ENCODE data around the gene HEATR3. TPM values are rescaled to one million over a fixed set of nuclear protein-coding genes. Genes with fewer than 3 reads are reported as not detected.

The HEATR3 gene
- total and polyA plus RNA-seq, 2 experiments from 2014 or later = 7.5 to 29.9 TPM

DNA sequence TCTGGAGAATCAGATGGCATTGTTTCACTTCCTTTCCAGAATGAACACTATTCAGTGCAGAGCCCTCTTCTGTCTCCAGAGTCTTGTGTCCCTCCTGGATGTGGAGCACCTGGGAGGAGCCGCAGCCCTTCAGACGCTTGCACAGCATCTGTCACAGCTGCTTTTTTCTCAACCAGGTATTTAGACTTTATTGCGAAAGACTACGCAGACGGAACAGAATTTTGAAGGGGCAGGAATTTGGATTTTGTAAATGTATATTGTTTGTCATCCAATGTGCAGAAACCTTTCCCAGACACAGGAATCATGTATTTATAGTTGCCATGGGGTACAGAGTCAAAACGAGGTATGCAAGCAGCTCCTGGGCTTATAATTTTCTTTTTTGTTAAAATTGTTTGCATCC is 20.4 kb downstream of the HEATR3 start (continued):
- TF ChIP-seq, protein P1, sequence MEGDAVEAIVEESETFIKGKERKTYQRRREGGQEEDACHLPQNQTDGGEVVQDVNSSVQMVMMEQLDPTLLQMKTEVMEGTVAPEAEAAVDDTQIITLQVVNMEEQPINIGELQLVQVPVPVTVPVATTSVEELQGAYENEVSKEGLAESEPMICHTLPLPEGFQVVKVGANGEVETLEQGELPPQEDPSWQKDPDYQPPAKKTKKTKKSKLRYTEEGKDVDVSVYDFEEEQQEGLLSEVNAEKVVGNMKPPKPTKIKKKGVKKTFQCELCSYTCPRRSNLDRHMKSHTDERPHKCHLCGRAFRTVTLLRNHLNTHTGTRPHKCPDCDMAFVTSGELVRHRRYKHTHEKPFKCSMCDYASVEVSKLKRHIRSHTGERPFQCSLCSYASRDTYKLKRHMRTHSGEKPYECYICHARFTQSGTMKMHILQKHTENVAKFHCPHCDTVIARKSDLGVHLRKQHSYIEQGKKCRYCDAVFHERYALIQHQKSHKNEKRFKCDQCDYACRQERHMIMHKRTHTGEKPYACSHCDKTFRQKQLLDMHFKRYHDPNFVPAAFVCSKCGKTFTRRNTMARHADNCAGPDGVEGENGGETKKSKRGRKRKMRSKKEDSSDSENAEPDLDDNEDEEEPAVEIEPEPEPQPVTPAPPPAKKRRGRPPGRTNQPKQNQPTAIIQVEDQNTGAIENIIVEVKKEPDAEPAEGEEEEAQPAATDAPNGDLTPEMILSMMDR (conservative IDR thresholded peaks at IDR 0.05; ENCODE audit: low read depth in 2 of 2) = no peak
- TF ChIP-seq, protein P2, sequence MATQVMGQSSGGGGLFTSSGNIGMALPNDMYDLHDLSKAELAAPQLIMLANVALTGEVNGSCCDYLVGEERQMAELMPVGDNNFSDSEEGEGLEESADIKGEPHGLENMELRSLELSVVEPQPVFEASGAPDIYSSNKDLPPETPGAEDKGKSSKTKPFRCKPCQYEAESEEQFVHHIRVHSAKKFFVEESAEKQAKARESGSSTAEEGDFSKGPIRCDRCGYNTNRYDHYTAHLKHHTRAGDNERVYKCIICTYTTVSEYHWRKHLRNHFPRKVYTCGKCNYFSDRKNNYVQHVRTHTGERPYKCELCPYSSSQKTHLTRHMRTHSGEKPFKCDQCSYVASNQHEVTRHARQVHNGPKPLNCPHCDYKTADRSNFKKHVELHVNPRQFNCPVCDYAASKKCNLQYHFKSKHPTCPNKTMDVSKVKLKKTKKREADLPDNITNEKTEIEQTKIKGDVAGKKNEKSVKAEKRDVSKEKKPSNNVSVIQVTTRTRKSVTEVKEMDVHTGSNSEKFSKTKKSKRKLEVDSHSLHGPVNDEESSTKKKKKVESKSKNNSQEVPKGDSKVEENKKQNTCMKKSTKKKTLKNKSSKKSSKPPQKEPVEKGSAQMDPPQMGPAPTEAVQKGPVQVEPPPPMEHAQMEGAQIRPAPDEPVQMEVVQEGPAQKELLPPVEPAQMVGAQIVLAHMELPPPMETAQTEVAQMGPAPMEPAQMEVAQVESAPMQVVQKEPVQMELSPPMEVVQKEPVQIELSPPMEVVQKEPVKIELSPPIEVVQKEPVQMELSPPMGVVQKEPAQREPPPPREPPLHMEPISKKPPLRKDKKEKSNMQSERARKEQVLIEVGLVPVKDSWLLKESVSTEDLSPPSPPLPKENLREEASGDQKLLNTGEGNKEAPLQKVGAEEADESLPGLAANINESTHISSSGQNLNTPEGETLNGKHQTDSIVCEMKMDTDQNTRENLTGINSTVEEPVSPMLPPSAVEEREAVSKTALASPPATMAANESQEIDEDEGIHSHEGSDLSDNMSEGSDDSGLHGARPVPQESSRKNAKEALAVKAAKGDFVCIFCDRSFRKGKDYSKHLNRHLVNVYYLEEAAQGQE (IDR thresholded peaks at IDR 0.05; ENCODE audit: unreplicated experiment) = no peak

DNA sequence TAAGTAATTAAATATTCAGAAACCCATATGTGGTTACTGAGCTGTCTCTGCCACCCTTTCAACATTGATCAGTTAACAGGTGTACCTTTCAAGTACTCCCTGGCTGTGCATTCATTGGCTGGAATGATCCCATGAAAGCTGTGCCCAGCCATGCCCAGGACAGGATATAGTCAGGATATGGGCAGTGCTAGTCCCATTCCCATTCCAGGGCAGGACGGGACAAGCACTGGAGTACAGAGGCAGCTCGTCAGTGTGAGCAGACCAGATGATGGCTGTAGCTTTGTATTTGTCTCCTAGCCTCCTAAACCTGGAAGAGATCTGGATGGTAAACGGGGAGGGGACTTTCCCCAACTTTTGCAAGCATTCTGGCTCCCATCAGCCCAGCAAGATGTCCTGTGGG is 22.5 kb downstream of the HEATR3 start:
- H3K27ac Mint-ChIP-seq = no peak overlapping the region
- ATAC-seq (no peak), DNase-seq (ENCODE audit: low spot score) (no peak)
- Histone ChIP-seq H3K27ac (ENCODE audit: low read depth) (no peak overlapping the region), H3K27me3 (ENCODE audit: insufficient read depth) (no peaks in the 10 kb centered on the region), H4K20me1 (replicated peaks; ENCODE audit: insufficient read depth) (peaks cover 14% of the 10 kb centered on the region; the same call in 1 of the 2 replicates), H3K4me3 (no peak overlapping the region), H3K4me1 (ENCODE audit: insufficient read depth) (no peaks in the 10 kb centered on the region), H3K4me2 (no peak overlapping the region), H3K36me3 (ENCODE audit: insufficient read depth) (peaks cover 25% of the 10 kb centered on the region), H2AFZ (no peak overlapping the region), H3K9me2 (ENCODE audit: insufficient read depth) (no peaks in the 10 kb centered on the region), H3F3A (replicated peaks; ENCODE audit: low read depth) (no peaks in the 10 kb centered on the region), H3K79me2 (replicated peaks; ENCODE audit: insufficient read depth) (no peaks in the 10 kb centered on the region)
- peaks cover 55% of the 10 kb centered on the region for H3K36me3 Mint-ChIP-seq (ENCODE audit: low read depth)
- no peaks in the 10 kb centered on the region for H3K27me3 Mint-ChIP-seq (ENCODE audit: insufficient read depth, low read depth, poor library complexity)
- H3K4me1 Mint-ChIP-seq = no peaks in the 10 kb centered on the region
- no peaks in the 10 kb centered on the region for H3K9me3 Mint-ChIP-seq
- TF ChIP-seq ZNF462 (CRISPR knock-in tag; IDR thresholded peaks at IDR 0.05) = no peak
- TF ChIP-seq, protein P3, sequence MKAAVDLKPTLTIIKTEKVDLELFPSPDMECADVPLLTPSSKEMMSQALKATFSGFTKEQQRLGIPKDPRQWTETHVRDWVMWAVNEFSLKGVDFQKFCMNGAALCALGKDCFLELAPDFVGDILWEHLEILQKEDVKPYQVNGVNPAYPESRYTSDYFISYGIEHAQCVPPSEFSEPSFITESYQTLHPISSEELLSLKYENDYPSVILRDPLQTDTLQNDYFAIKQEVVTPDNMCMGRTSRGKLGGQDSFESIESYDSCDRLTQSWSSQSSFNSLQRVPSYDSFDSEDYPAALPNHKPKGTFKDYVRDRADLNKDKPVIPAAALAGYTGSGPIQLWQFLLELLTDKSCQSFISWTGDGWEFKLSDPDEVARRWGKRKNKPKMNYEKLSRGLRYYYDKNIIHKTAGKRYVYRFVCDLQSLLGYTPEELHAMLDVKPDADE (IDR thresholded peaks at IDR 0.05) = no peak
- TF ChIP-seq CREB1 (CRISPR knock-in tag; IDR thresholded peaks at IDR 0.05; ENCODE audit: low read depth) = no peak
- TF ChIP-seq EZH2 (IDR thresholded peaks at IDR 0.05; ENCODE audit: low read depth, unreplicated experiment) = no peak
- TF ChIP-seq POLR2AphosphoS5 (IDR thresholded peaks at IDR 0.05; ENCODE audit: low read depth) = no peak
- TF ChIP-seq ZNF114 (CRISPR knock-in tag; IDR thresholded peaks at IDR 0.05) = no peak
- TF ChIP-seq NANOG (IDR thresholded peaks at IDR 0.05; ENCODE audit: borderline replicate concordance) = no peak
- no peak overlapping the region for H3K4me3 Mint-ChIP-seq
